Measurements from ENCODE around the gene EMX1.

EMX1 gene
- total RNA-seq = 0.10 to 0.13 reads per million in 2 donors

GRCh38 chr2:72917138-72917876 is at the start of gene EMX1:
Gene EMX1 (plus strand): TSS chr2:72917519. CDS start chr2:72917853, 334 bp downstream.
- peak; percentile 26 for DNase-seq

- no peak for DNase-seq
These were observed 46.3 kb upstream of the EMX1 start for GRCh38 chr2:72871060-72871459.

DNA sequence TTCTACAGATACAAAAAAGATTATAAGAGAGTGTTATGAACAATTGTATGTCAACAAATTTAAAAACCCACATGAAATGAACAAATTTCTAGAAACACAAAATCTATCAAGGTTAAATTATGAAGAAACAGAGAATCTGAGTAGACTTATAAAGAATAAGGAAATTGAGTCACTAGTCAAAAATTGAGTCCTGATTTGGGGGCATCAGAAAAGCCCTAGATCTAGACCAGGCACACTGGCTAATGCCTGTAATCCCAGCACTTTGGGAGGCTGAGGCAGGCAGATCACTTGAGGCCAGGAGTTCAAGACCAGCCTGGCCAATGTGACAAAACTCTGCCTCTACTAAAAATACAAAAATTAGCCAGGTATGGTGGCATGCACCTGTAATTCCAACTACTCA is 45.4 kb upstream of the EMX1 start:
- DNase-seq = no peak

- no peak for DNase-seq
These were observed 33.9 kb upstream of the EMX1 start for GRCh38 chr2:72883356-72883962.

- no peak for DNase-seq
These were observed 30.8 kb upstream of the EMX1 start for GRCh38 chr2:72886505-72887031.

DNA sequence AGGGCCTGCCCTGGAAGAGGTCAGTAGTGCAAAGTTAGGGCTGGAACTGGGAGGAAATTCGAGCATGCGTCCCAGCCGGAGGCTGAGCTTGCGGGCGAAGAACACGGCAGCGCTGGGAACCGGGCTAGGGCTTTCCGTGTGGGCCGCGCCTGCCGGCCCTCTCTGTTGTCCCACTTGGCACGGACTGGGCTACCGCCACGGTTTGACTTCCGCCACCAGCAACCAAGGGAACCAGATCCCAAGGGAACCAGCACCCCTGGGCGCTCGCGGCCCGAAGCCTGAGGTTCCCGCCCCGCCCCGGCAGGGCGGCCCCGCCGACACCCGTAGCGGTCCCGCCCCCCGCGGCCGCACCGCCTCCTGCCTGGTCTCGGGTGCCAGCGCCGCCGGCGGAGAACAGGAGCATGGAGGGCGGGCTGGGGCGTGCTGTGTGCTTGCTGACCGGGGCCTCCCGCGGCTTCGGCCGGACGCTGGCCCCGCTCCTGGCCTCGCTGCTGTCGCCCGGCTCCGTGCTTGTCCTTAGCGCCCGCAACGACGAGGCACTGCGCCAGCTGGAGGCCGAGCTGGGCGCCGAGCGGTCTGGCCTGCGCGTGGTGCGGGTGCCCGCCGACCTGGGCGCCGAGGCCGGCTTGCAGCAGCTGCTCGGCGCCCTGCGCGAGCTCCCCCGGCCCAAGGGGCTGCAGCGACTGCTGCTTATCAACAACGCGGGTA is 30.1 kb upstream of the EMX1 start, which contains the start of gene SPR:
Gene SPR, plus strand, starts transcription at position 377 of the 708 bp plus-strand sequence. Its CDS starts 25 bp downstream, at position 402.
- DNase-seq = peak; percentile 23

- DNase-seq = no peak
These were observed 29.4 kb upstream of the EMX1 start for GRCh38 chr2:72887740-72888437.

GRCh38 chr2:72888438-72889202 is 28.7 kb upstream of the EMX1 start:
- no peak for DNase-seq

DNA sequence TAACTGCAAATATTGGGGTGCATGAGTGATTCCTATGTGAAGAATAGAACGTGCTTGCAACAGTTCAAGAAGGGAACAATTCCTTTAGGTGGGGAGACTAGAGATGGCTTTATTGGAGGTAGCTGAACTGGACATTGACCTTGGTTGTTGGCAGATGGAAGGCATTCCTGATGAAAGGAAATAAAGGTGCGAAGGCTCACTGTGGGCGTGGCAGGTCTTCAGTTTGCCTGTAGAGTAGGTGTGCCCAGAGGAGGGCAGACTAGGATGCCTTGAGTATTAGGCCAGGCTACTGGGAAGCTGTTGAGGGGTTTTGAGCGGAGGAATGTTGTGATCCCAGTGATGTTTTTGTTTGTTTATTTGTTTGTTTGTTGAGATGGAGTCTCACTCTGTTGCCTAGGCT is 27.3 kb upstream of the EMX1 start:
- no peak for DNase-seq

DNA sequence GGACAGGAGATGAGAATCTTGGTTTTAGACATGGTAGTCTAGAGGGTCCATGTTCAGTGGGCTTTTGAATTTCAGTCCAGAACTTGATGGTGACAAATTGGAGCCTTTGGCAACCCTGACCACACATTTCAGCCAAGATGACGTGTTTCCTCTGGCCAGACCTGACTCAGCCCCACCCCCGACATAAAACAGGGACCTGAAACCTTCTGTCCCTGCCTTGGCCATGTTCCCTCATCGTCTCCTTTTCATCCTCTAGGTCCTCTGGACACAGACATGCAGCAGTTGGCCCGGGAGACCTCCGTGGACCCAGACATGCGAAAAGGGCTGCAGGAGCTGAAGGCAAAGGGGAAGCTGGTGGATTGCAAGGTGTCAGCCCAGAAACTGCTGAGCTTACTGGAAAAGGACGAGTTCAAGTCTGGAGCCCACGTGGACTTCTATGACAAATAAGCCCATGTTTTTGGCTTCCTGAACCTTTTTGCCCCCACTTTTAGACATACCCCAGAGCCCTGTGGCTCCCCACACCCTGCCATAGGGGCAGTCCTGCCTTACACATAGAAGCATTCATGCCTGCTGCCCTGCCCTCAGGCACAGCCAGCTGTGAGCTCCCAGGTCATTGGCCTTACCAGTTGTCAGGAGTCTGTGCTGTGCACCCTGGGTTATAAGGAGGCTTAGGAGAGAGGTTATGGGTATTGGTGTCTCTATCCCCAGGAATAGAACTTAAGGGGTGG is 26.1 kb upstream of the EMX1 start:
- no peak for DNase-seq

DNA sequence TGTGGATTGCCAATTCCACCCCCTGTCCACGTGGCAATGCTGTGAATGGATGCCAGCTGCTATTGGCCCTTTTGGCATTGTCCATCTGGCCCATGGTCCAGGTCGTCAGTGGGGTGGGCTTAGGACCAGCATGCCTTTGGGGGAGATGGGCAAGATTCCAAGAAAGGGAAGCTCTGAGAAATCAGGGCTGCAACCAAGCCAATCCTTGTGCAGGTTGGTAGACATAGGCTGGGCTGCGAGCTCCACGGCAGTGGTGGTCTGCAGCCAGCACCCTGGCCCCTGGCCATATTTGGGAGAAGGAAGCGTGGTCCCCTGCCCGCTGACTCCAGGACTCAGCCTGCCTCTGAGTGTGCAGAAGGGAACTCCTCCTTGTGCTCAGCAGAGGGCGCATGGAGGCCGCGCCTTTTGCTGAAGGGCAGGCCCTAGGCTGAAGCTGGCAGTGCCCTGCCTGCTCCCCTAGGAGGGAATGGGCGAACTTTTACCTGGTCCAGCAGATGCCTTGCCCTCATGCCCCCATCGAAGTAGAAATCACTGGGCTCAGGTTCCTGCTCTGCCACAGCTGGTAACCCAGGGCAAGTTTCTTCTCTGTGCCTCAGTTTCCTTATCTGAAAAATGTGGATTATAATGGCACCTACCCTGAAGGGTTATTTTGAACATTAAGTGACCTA is 24.7 kb upstream of the EMX1 start:
- peak; percentile 17 for DNase-seq

DNA sequence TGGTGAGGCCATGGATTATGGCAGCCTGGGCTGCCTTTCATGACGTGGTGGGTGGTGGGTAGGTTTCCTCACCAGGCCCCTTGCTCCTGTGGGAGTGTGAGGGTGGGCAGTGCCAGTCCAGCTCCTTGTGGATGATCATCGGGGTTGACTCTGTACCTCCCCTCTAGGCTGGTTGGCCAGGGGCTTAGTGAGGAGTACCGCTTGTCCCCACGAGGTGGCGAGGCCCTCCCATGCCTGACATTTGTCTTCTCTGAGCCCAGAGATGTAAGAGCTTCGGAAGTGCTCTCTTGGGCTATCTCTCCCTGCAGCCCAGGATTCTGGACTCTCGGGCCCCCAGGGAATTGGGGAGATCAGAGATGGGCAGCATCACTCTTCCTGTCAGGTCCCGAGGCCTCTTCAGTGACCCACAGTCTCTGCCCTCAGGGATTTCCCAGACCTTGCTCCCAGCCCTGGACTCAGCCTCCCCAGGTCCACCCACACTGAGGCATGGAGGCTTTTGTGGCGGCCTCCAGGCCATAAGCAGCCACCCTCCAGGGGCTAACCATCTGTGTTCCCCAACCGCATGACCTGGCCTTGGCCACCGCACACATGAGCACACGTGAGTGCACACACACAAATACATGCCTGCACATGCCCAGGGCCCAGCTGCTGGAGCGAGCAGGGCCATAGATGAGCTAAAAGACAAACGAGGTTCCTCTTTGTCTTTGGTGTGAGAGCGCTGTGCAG is 23.6 kb upstream of the EMX1 start:
- no peak for DNase-seq

DNA sequence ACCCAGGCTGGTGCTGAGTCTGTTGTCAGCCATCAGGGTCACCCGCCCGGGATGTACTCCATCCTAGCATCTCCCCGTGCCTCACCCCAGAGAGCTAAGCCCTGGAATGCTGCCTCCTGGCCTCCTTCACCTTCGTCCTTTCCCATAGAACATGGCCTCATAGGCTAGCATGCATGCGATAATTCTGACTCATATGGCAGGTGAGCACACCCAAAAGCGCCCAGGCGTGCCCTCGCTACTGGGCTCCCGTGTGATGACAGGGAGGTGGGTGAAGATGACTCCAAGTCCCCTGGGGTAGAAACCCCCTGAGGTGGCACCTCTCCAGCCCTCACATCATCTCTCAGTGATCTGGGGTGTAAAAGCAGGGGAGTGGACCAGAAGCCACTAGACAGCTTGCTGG is 22.8 kb upstream of the EMX1 start:
- DNase-seq = no peak

- no peak for DNase-seq
These were observed 22.2 kb upstream of the EMX1 start for GRCh38 chr2:72895154-72895553.

DNA sequence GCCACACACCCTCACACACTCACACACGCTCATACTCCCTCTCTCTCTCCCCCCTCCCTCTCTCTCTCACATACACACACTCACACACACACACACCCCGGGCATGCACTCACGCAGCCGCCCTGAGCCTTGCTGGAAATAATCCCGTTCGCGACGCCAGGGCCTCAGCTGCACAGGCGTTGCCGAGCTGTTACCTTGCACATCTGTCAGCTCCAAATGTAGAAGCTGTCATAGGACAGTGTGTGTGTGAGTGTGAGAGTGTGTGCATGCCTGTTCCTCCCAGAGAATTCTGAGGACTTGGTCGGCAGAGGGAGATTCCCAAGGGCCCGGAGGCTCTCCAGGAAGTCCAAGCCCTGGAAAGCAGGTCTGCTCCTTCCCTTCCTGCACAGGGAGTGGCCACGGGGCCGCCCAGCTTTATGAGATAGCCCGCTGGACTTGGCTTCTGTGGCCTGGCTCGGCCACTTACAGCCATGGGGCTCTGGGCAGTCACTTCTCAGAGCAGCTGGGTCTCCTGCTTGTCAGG is 21.5 kb upstream of the EMX1 start:
- no peak for DNase-seq

GRCh38 chr2:72896446-72896845 is 20.9 kb upstream of the EMX1 start:
- DNase-seq = no peak

- no peak for DNase-seq
These were observed 19.3 kb upstream of the EMX1 start for GRCh38 chr2:72897785-72898584.

- no peak for DNase-seq
These were observed 18.8 kb upstream of the EMX1 start for GRCh38 chr2:72898585-72898906.

GRCh38 chr2:72900191-72900825 is 17.0 kb upstream of the EMX1 start:
- no peak for DNase-seq
